Measurements from ENCODE around the gene IQCM. TPM values are rescaled to one million over a fixed set of nuclear protein-coding genes. Genes with fewer than 3 reads are reported as not detected.

IQCM gene
- total and polyA plus RNA-seq, 10 of the 15 experiments (the other 5 are each of a cell fraction or from before 2014, with no cell fraction given) = not detected

DNA sequence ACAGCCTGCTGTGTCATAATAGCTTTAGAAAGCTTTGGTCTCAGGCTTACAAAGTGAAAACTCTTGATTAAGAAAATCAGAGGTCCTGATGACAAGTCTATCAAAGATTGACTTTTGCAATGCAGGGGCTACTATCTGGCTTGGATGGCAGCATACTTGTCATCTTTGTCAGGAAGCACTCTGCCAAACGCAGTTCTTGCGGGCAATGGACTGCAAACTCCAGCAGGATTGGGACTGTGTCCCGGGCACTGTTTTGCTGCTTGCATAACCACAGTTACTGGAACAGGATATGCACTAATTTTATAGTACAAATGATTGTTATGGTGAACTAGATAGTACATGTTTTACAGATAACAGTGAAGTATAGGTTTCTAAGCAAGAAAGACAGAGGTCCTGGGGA is 185.6 kb downstream of the IQCM start (continued):
- TF ChIP-seq PRDM15 (CRISPR knock-in tag; IDR thresholded peaks at IDR 0.05) (no peak), SRF (IDR thresholded peaks at IDR 0.05; ENCODE audit: low read depth in 2 of 2, low read length in 2 of 2) (no peak)

DNA sequence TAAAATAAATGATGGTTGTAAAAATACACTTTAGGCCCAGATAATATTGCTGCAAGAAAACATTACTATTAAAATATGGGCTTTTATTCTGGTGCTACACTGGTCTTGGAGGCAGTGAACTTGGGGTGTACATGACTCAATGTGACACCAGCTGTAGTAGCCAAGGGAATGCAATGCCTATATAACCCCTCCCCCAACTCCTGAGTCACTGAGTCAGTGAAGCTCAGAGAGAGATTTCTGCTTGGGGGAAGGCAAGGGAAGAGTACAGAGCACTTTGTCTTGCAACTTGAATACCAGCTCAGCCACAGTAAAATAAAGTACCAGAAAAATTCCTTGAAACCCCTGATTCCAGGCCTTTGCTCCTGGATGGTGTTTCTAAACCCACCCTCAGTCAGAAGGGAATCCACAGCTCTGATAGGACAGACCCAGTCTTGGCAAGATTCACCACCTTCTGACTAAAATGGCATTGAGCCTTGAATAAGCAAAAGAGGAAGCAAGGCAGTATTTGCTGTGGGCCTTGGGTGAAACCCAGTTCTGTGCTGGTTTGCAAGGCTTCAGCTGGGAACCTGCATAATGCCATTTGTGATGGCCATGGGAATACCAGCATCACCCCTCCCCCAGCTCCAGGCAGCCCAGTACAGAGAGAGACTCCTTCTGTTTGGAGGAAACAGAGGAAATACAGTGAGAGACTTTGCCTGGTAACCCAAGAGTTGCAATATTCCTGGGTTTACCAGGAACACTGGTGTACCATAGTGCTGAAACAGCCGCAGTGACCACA is 209.9 kb downstream of the IQCM start:
- RAD21 ChIA-PET (ENCODE audit: unreplicated experiment) = no interaction called here
- H3K4me3 ChIP-seq = no peak overlapping the region
- no peak overlapping the region for H3K27ac ChIP-seq (ENCODE audit: control insufficient read depth, insufficient read depth)
- H3K79me2 ChIP-seq (ENCODE audit: control insufficient read depth, insufficient read depth, low read length) = no peaks in the 10 kb centered on the region
- no peaks in the 10 kb centered on the region for H3K9me3 ChIP-seq (replicated peaks; ENCODE audit: control insufficient read depth, insufficient read depth, low read length)
- ATAC-seq = no peak
- TF ChIP-seq RUNX3 (IDR thresholded peaks at IDR 0.05; ENCODE audit: low read length) = no peak
- no peak for TF ChIP-seq ZNF622 (IDR thresholded peaks at IDR 0.05)
- H4K20me1 ChIP-seq (ENCODE audit: control insufficient read depth, insufficient read depth) = no peaks in the 10 kb centered on the region
- POLR2A ChIA-PET = no interaction called here
- BruUV-seq (replicated peaks) = no TSS peak
- FAIRE-seq = no peak
- SMC1A ChIA-PET (ENCODE audit: uncharacterized antibody, unreplicated experiment) = no interaction called here
- intact Hi-C loops (cut with micrococcal nuclease; ENCODE audit: unreplicated experiment) (no loop called here), in situ Hi-C loops (cut with MboI) (no loop called here)
- WGBS (ENCODE audit: insufficient coverage, insufficient replicate concordance, low lambda C conversion rate, missing lambda C conversion rate) = 40% methylated on average over 1 of the region's 1 CpG
- no peaks in the 10 kb centered on the region for H3K27me3 ChIP-seq (replicated peaks in 1 of 2; ENCODE audit: control insufficient read depth in 2 of 2, insufficient read depth in 2 of 2, low read length in 1 of 2)
- H3K36me3 ChIP-seq (ENCODE audit: control insufficient read depth in 2 of 2, insufficient read depth in 2 of 2, low read length in 1 of 2) = no peaks in the 10 kb centered on the region
- no peak overlapping the region for H2AFZ ChIP-seq (ENCODE audit: control insufficient read depth, low read depth, low read length)
- no peak overlapping the region for H3K4me2 ChIP-seq (ENCODE audit: control insufficient read depth, insufficient read depth)
- CTCF ChIA-PET = no interaction called here
- no peak overlapping the region for H3K9ac ChIP-seq (ENCODE audit: control insufficient read depth, insufficient read depth, low read length)
- DNase-seq (ENCODE audit: low read depth, low spot score) = no peak
- no peaks in the 10 kb centered on the region for H3K4me1 ChIP-seq (ENCODE audit: control insufficient read depth, insufficient read depth, low read length)
